22Rv1 (cell line): ENCODE data around the gene TTC12.

ENCODE experiments used
- ZFX ChIP-seq: fragments of 450-650 bp; IDR thresholded peaks from 2 replicates; pipeline ENCODE4 v1.6.1; 2017; ENCODE audit warnings: antibody characterized with exemption, borderline replicate concordance
- TF ChIP-seq, protein P1 (sequence below): fragments of 450-650 bp; IDR thresholded peaks from 2 replicates; pipeline ENCODE4 v1.5.1; 2017; ENCODE audit warnings: mild to moderate bottlenecking

DNA sequence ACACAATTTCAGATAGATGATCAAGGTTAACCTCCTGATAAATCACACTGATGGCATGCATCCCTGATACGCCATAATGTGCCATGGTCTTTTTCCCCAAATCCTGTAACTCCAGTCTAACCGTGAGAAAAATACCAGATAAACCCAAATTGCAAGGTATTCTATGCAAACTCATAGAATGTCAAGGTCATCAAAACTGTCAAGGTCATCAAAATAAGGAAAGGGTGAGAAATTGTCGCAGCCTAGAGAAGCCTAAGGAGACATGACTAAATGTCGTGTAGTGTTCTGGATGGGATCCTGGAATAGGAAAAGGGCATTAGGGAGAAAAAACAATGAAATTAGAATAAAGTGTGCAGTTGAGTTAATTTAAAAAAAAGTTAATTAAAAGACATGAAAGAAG lies 4.7 kb downstream of the TTC12 start:
- TF ChIP-seq, protein P1, sequence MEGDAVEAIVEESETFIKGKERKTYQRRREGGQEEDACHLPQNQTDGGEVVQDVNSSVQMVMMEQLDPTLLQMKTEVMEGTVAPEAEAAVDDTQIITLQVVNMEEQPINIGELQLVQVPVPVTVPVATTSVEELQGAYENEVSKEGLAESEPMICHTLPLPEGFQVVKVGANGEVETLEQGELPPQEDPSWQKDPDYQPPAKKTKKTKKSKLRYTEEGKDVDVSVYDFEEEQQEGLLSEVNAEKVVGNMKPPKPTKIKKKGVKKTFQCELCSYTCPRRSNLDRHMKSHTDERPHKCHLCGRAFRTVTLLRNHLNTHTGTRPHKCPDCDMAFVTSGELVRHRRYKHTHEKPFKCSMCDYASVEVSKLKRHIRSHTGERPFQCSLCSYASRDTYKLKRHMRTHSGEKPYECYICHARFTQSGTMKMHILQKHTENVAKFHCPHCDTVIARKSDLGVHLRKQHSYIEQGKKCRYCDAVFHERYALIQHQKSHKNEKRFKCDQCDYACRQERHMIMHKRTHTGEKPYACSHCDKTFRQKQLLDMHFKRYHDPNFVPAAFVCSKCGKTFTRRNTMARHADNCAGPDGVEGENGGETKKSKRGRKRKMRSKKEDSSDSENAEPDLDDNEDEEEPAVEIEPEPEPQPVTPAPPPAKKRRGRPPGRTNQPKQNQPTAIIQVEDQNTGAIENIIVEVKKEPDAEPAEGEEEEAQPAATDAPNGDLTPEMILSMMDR = no peak
- no peak for TF ChIP-seq ZFX
